Iris pigment epithelial cell (primary cell): ENCODE measurements around the gene SELENOP.
A peak's percentile ranks its signal among the peaks of the same experiment; 100 is the strongest.
"Not testable (repeated sequence)": the region's sequence is repeated elsewhere in the genome, so short reads cannot be mapped to it uniquely, and the experiment has no call there.

Experiments
- DNase-seq: peaks from one replicate; pipeline ENCODE4 v3.0.0-alpha.2; 2011; ENCODE audit warnings: low read depth

SELENOP gene

DNA sequence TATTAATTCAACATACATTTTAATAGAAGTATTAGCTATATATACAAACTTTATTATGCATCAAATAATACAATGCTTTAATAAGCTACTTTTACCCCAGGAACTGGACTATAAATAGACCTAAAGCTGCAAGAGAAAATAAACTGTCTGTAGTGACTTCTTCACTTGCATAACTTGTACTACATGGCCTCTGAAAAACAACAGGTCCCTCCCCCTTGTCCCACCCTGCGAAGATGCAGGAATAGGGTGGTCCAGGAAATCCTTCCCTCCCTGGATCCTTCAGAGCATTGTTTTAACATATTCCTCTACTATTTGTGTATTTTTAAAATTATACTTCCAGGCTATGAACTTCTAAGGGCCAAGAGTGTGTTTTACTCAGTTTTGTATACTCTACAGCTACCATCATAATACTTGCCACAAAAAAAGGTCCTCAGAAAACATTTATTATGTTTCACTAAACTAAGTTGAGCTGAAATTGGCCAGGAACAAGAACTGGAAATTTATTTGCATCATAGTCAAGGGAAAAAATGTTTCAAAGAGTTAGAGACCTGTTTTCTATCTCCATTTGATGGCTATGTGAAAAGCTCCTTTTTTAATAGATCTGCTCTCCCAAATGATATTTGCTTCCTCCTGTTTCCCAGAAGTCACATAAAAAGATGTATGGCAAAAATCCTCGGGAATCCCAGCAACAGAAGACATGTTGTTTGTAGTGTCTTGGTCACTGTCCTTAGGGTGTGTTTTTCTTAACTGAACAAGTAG lies 15.2 kb upstream of the SELENOP start:
- no peak for DNase-seq

DNA sequence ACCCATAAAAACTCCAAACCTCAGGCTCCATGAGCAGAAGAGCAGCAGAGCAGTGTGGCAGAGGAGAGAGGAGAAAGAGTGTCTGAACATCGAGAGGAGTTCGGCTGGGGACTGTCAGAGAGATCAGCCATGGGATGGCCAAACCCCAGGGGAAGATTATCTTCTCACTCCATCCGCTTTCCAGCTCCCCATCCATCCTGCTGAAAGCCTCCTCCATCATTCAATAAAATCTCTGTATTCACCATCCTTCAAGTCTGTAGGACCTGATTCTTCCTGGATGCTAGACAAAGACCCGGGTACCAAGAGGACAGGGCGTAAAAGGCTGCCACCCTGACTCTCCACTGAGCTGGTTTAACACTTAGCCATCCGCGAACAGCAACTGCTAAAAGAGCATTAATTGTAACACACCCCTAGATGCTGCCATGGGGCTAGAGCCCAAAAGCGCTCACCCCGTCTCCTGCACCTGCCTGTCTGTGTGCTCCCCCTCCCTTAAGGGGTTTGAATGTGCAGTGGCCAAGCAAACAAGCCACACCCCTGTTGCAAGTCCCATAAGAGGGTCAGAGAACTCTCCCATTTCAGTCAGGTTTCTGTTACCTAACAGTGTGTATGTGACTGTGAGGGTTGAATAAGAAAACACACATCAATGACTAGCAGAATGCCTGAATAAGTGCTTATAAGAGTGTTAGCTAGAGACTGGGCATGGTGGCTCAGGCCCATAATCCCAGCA lies 13.9 kb upstream of the SELENOP start:
- DNase-seq: no peak

DNA sequence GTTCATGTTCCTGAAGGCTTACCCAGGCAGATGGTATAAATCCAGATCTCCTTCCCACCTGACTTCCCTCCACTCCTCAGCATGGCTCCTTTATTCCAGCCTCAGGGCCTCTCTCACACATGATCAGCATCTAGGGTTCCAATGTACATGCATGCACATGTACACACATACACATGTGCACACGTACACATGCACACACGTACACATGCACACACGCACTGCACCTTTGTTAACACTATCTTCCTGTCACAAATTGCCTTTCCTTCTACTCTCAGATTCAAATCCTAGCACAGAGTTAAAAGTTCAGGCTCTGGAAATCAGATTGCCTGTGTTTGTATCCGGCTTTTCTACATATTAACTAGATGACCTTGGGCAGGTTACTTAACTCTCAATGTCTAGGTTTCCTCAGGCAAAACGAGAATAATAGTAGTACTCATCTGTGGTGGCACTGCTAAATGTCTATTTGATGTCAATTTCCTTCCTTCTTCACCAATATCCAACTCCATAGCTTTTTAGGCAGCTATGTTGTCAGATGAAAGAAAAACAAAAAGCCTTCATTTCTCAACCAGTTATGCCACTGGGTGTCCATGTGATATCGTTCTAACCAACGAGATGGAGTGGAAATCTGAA lies 12.8 kb upstream of the SELENOP start:
- DNase-seq: no peak

DNA sequence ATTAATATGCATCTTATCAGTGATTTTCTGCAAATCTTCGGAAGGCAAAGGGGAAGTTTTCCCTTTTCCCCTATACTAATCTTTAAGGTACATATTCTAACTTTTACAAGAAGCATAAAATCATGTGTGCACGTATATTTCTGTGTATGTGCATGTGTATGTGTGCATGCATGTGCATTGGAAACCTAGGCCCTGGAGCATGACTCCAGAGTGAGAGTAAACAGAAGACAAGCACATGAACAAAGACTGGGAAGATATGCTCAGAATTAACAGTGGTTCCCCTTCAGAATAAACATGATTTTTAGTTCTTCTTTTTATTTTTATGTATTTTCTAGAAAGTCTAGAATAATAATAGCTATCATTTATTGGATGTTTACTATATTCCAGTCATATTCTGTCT lies 10.9 kb upstream of the SELENOP start:
- no peak for DNase-seq

DNA sequence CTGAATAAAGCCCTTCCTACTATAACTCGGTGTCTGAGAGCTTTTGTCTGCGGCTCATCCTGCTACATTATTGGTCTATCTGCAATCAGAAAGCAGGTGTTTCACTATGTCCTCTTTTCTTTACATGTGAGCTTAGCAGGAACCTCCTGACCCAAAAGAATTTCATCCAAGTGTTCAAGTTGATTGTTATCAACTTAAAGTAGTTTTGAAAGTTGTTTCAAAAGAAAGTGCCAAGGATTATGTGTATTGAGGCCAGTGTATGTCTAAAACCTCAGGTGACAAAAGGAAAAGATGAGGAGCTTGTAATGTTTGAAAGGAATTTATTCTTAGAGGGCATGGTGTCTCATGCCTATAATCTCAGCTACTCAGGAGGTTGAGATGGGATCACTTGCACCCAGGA lies 8.1 kb upstream of the SELENOP start:
- DNase-seq: no peak

DNA sequence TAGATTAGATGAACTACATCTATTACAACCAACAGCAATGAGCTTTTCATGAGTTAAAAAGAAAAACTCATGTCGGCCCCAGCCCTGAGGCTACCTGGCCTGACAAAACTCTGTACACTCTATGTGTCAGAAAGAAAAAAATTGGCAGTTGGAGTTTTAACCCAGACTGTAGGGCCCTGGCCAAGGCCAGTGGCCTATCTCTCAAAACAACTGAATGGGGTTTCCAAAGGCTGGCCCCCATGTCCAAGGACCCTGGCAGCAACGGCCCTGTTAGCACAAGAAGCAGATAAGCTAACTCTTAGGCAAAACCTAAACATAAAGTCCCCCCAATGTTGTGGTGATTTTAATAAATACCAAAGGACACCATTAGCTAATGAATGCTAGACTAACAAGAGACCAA lies 4.9 kb upstream of the SELENOP start:
- DNase-seq: not testable (repeated sequence)

DNA sequence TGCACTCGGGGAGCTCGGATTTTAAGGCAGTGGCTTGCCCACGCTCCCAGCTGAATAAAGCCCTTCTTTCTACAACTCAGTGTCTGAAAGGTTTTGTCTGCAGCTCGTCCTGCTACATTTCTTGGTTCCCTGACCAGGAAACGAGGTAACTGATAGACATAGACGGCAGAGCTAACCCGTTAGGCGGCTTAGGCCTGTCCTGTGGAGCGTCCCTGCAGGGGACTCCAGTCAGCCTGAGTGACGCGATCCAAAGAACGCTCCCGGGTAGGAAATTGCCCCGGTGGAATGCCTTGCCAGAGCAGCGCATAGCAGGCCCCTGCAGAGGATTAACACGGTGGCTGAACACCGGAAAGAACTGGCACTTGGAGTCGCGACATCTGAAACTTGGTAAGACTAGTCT lies 1.8 kb upstream of the SELENOP start:
- no peak for DNase-seq

DNA sequence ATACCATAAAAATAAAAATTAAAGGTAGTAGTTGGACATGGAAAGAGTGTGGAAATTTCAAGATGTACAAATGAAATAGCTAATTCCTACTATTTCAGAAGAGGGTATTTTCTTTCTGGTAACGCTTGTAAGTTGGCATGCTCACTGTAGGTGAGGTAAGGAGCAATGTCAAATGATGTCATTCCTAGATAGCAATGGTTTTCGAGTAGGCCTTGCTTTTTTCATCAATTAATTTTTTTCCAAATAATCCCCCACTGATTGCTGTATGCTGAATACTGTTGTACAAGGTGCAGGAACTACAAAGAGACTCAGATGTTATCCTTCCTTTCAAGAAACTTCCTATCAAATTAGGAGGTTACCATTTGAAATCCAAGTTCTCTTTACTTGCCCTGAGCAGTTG lies 928 bp upstream of the SELENOP start:
- DNase-seq: no peak

DNA sequence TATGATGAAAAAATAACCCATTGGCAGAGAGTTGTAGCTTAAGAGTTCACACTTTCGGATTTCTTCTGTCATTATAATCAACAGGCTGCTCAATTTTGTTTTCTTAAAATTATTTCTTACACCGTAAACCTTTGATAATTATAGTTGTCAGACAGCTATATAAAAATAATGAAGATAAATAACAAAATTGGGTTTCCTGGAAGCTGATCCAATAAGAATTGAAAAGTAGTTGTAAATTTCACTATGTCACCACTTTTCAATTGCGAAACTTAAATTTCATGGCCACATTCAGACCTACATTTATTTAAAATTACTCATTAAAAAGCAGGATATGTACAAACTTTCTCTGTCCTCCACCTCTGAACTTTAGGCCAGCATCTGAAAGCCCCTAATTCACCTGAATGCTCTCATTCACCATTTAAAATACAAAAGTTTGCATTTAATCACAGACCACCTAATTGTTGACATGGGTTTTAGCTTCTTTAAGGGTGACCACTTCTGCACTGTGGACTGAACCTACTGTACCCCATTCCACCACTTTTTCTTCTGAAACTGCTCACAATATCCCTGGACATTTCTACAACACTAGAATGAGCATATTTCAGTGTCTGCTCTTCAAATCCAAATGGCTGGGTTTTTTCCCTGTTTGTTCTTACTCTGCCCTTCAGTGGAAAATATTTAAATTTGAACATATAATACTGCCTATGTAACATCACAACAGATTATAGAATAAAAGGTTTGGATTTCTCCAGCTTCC lies 680 bp downstream of the SELENOP start:
- DNase-seq: peak; percentile 9

DNA sequence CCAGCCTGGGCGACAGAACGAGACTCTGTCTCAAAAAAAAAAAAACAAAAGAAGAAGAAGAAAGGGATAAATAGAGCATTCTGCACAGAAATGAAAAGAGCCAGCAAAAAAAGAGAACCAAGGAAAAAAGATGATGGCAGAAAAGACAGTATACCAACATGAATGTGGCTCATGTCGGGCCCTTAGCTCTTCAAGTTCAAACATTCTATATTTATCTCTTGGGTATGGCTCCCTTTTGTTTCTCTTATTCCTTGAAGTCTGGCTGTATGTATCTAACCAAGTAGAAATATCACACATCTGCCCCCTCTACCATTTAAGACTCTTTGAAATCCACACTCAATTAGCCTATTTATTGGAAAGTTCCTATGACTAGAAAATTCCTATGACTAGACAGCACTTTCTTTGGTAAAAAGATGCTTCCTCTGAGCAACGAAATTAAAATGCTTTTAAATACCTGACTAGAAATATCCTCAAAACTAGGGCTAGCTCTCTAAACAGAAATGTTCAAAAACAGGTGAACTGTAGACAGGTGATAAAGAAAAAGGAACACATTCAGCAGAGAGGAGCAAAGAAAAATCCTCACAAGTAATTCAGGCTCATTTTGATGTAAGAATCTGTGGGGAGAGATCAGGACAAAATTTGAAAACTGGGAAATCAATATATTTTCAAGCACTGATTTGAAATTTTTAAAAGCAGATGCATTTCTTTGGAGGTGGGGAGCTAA lies 2.6 kb downstream of the SELENOP start:
- no peak for DNase-seq

DNA sequence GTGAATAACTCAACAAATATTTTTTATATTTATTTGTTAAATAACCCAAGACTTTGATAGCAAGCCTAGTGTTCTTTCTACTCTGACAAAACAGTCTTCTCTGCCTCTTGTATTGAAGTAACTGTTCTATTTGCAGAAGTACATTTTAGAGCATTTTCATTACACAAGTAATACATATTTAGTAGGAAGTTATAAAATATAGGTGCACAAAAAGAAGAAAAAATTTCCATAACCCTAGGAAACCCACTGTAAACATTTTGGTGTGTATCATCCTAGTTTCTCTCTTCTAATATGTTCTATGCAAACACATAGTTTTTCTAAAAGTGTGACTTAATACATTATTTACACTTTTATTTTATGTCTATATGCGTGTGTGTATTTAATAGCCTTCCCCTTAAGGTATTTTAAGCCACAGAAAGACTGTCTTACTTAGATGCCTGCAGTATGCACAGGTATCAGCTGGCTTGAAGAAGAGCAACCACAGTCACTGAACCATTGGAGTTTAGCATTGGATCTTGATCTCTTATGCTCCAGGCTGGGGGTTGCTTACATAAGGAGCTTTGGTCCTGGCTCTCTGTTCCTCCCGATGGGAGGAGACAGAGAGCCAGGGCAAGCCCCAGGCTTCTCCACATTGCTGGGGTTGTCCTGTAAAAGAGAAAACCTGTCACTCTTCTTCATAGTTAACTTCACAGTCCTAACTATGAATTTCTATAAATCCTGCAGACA lies 3.8 kb downstream of the SELENOP start:
- no peak for DNase-seq

DNA sequence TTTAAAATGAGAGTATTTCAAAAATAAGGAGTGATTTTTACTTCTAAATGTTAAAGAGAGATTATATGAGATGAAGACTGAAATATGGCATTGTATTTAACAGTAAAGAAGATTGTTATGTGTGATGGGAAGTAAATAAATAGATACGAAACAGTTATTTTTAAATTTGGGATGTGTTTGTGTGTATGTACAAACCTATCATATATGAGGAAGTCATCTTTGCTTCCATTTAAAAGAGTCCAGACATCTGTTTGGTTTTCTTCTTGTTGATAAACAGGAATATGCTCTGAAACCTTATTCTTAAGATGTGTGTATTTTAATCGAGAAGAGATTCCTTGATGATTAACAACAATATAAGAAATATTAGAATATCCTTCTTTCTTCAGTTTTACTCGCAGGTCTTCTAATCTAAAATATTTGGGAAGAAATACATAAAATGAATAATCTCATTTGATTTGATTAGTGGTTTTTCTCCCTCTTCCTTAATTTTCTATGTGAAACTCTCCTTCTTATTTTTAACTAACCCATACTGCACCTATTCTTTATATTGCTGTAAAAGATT lies 4.9 kb downstream of the SELENOP start:
- no peak for DNase-seq

DNA sequence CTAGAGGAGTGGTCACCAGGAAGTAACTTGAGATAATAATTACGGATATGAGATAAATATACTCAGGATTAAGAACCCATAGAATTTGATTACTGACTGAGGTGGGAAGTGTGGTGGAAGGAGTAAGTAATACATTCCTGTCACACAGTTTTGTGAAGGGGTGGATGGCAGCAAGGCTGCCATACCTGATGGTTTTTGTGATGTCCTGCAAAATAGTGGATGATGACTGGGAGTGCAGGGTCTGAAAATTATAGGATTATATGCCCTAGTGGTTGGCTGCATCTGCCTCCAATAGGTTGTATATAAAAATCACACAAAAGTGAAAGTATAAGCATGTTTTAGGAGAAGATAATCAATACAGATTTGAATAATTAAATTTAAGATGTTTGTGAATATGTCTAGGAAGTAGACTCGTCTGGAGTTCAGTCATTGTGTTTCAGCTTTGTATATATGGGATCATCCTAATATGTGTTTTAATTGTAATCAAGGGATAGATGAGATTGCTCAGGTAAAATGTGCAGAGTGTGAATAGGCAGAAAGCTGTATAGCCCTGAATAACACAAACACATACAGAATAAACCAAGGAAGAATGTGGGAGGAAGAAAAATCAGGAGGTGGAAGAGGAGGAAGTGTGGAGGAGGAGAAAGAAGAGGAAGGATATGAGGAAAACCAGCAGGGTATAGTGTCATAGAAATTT lies 5.5 kb downstream of the SELENOP start:
- DNase-seq: no peak

DNA sequence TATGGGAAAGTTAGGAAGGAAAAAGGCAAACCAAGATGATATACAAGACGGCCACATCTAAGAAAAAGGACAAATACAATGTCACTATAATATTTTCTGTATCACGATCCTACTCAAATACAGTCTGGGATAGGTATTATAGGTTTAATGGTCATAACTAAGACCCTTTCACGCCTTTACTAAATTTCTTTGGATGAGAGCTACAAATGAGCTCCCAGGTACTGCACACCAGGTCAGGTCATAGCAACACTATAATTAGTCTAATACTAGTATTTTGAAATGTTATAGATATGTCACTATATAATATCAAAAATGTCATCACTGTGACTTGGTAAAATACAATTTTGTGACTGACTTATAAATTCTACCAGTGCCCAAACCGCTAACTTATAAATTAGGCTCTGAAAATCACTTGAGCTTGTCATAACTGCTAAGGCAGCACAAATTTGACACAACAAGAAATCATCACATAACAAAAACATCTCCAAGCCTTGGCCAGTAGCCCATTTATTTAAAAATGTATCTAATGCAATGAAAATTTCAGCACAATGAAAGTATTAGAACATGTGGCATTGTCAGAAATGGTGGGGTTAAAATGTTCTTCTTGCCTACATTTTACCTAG lies 6.9 kb downstream of the SELENOP start:
- no peak for DNase-seq

DNA sequence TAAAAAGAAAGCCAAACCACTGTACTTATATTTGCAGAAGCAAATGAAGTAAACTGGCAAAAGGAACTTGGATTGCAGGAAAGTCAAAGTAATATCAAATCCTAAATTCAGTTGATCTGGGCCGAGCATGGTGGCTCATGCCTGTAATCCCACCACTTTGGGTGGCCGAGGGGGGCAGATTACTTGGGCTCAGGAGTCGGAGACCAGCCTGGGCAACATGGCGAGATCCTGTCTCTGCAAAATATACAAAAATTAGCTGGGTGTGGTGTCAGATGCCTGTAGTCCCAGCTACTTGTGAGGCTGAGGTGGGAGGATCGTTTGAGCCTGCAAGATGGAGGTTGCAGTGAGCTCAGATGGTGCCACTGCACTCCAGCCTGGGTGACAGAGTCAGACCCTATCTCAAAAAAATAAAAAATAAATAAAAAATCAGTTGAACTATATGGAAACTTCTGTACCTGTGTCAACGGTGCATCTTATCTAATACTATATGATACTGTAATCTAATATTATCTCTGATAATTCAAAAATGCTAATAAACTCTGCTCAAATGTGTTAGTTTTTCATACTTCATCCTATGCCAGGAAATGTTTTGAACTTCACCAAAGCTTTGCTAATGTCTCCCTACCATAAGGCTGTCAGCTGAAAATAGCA lies 10.1 kb downstream of the SELENOP start:
- DNase-seq: no peak

DNA sequence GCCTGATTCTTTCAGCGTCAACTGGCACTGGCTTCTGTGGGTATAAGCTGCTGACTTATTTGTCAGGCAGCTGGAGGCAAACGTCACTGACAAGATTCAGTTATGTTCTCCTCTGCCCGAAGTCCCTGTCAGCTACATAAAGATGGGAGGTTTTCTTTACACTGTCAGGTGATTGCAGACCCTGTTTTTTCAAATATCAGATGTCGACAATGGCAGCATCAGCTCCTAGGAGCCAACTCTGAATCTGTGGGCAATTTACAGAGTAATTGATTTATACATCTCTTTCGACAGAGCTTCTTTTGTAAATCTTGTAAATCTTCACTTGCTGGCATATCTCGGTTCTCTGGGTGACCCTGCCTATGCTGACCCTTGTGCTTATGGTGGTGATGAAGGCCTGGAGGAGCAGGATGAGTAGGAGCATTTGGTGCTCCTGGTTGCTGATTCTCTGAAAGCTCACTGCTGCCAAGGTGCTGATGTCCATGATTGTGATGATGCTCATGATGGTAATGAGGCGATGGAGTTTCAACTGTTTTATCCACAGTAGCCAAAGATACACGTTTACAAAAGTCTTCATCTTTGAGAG lies 10.9 kb downstream of the SELENOP start:
- DNase-seq: no peak

DNA sequence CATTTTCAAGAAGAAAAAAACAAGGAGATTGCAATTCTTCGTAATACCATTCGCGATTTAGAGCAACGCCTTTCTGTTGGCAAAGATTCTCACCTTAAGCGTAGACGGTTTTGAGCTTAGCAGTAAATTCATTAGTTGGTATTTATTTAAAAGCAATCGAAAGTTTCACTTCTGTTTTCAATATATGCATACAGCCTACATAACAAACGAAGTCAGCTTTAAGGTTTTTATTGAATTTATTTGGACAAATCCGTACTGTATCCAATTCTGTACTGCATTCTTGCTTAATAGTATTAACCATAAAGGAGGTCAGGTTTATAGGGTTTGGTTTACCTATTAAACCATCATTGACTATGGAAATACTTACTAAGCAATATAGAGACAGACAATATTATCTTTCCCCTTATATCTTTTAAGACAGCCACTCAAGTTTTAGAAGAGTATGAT lies 12.0 kb downstream of the SELENOP start:
- DNase-seq: no peak

DNA sequence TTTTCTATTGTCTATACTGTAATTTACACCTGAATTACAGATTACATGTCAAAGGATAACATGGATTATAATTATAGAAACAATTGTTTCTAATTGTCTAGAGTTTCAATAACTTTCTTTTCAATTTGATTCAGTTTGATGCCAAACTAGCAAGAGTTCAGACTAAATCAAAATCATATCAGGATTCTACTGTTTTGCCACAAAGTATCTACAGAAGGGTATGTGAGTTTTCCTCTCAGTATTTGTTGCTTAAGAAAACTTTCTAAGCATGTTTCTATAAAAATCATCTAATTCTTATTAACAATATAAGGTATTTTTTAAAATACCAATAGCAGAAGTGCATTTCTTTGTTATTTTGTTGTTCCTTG lies 12.5 kb downstream of the SELENOP start:
- no peak for DNase-seq
